ENCODE measurements around the gene IBA57. TPM values are rescaled to one million over a fixed set of nuclear protein-coding genes. Genes with fewer than 3 reads are reported as not detected.
A peak's percentile ranks its signal among the peaks of the same experiment; 100 is the strongest.

The IBA57 gene
- total RNA-seq, 2 experiments from 2014 or later, result 9.1 to 9.9 TPM

- Histone ChIP-seq H3K79me2 (ENCODE audit: insufficient read depth, low read depth, low read length) (peaks cover 43% of the 10 kb centered on the region), H2AFZ (ENCODE audit: low read length) (peak overlapping the region; percentile 79), H3K4me2 (ENCODE audit: low read length) (peak overlapping the region; percentile 80), H3K4me3 (ENCODE audit: low read depth, low read length, poor library complexity, severe bottlenecking) (peak overlapping the region; percentile 92), H3K4me1 (ENCODE audit: insufficient read depth, low read length, poor library complexity, severe bottlenecking) (peaks cover 73% of the 10 kb centered on the region), H3K9me2 (ENCODE audit: insufficient read depth, low read length) (no peaks in the 10 kb centered on the region), H3K36me3 (ENCODE audit: insufficient read depth, low read length) (peaks cover 25% of the 10 kb centered on the region; the same call in 1 of the 2 replicates), H4K20me1 (ENCODE audit: insufficient read depth, low read length) (peaks cover 16% of the 10 kb centered on the region; the same call in 1 of the 2 replicates), H3K27ac (ENCODE audit: low read depth, low read length, poor library complexity, severe bottlenecking) (peak overlapping the region; percentile 79), H3K9me3 (ENCODE audit: low read length) (no peaks in the 10 kb centered on the region)
- intact Hi-C loops (cut with micrococcal nuclease; ENCODE audit: unreplicated experiment), result loop anchor here (1.0 to 10.0 kb wide), 4 partner anchors 36 to 317 kb away; partner anchors contain the start of genes C1orf35 and TRIM11
- BruUV-seq (replicated peaks), result no TSS peak
- TF ChIP-seq CTCF (conservative IDR thresholded peaks at IDR 0.05; ENCODE audit: low read length) (no peak), EZH2phosphoT487 (IDR thresholded peaks at IDR 0.05; ENCODE audit: borderline replicate concordance, low read depth, low read length) (no peak)
- no peak for DNase-seq (ENCODE audit: low spot score)
- ChIA-PET CTCF (ENCODE audit: unreplicated experiment) (no interaction called here), POLR2A (interaction anchor here (0.6 to 1.3 kb wide), 3 partner anchors 20 to 1464 kb away, joined by 3 to 5 read pairs (median 3); partner anchors contain the start of gene IBA57)
Measured at GRCh38 chr1:228139406-228139930, 26.1 kb upstream of the IBA57 start.

GRCh38 chr1:228139931-228140723 lies 25.5 kb upstream of the IBA57 start, which contains the start of gene GUK1:
Gene GUK1 (plus strand): TSS chr1:228140279. CDS start chr1:228140303, 24 bp downstream.
- H3K4me1 ChIP-seq (ENCODE audit: insufficient read depth, low read length, poor library complexity, severe bottlenecking), result peaks cover 77% of the 10 kb centered on the region

More at GRCh38 chr1:228139931-228140723, 25.5 kb upstream of the IBA57 start, which contains the start of gene GUK1:
- 0 out of 2 replicates have a peak, but pooled peaks have one; percentile 20 for TF ChIP-seq CTCF (conservative IDR thresholded peaks at IDR 0.05; ENCODE audit: low read length)
- no peak for TF ChIP-seq EZH2phosphoT487 (IDR thresholded peaks at IDR 0.05; ENCODE audit: borderline replicate concordance, low read depth, low read length)
- peak; percentile 100 for DNase-seq (ENCODE audit: low spot score)
- H2AFZ ChIP-seq (ENCODE audit: low read length), result peak within 1 kb of the TSS; percentile 79
- peaks cover 16% of the 10 kb centered on the region; the same call in 1 of the 2 replicates for H4K20me1 ChIP-seq (ENCODE audit: insufficient read depth, low read length)
- peaks cover 25% of the 10 kb centered on the region; the same call in 1 of the 2 replicates for H3K36me3 ChIP-seq (ENCODE audit: insufficient read depth, low read length)
- H3K4me3 ChIP-seq (ENCODE audit: low read depth, low read length, poor library complexity, severe bottlenecking), result peak within 1 kb of the TSS; percentile 92
- H3K4me2 ChIP-seq (ENCODE audit: low read length), result peak within 1 kb of the TSS; percentile 99
- H3K9me2 ChIP-seq (ENCODE audit: insufficient read depth, low read length), result no peaks in the 10 kb centered on the region
- peak within 1 kb of the TSS; percentile 79 for H3K27ac ChIP-seq (ENCODE audit: low read depth, low read length, poor library complexity, severe bottlenecking)
- ChIA-PET POLR2A (interaction anchor here (0.6 to 1.3 kb wide), 5 partner anchors 14 to 1465 kb away, joined by 3 to 5 read pairs (median 3); partner anchors contain the start of gene IBA57), CTCF (ENCODE audit: unreplicated experiment) (no interaction called here)
- H3K9me3 ChIP-seq (ENCODE audit: low read length), result no peaks in the 10 kb centered on the region
- BruUV-seq (replicated peaks), result TSS peak; percentile 73
- H3K79me2 ChIP-seq (ENCODE audit: insufficient read depth, low read depth, low read length), result peaks cover 47% of the 10 kb centered on the region
- intact Hi-C loops (cut with micrococcal nuclease; ENCODE audit: unreplicated experiment), result loop anchor here (1.0 to 10.0 kb wide), 4 partner anchors 37 to 317 kb away; partner anchors contain the start of genes C1orf35 and TRIM11
